Left ventricle myocardium inferior (tissue), 1 donor: ENCODE data around the gene SCN3B. TPM values are rescaled to one million over a fixed set of nuclear protein-coding genes. Genes with fewer than 3 reads are reported as not detected.

Source experiments
- DNase-seq: peaks from one replicate; pipeline ENCODE4 v3.0.0-alpha.2; 2020
- H3K27ac ChIP-seq: fragments of 200-600 bp; replicated peaks from 2 replicates; pipeline ENCODE4 v1.8.0; 2021
- H3K27me3 ChIP-seq: fragments of 200-600 bp; 2 replicates; pipeline ENCODE4 v1.8.0; 2021; ENCODE audit warnings: low read depth
- H3K36me3 ChIP-seq: fragments of 200-600 bp; 2 replicates; pipeline ENCODE4 v1.8.0; 2021
- H3K4me1 ChIP-seq: fragments of 200-600 bp; 2 replicates; pipeline ENCODE4 v1.8.0; 2021
- H3K4me3 ChIP-seq: fragments of 200-600 bp; 2 replicates; pipeline ENCODE4 v1.8.0; 2021; ENCODE audit warnings: mild to moderate bottlenecking, moderate library complexity
- H3K9me3 ChIP-seq: fragments of 200-600 bp; replicated peaks from 2 replicates; pipeline ENCODE4 v1.8.0; 2021
- intact Hi-C: fragments of 100-400 bp; cut with micrococcal nuclease; formaldehyde crosslinking; loops from one replicate; pipeline ENCODE4 v1.11.0; 2022
- total RNA-seq: library from RNA; stranded (reverse); fragmentation: NEBNext Ultra II Directional; extraction: Animal tissue kit (Norgen Biotek cat#: 25700); gene quantifications from one replicate; pipeline ENCODE4 v1.2.1, GENCODE V29; 2021
- TF ChIP-seq, protein P1 (sequence below): fragments of 200-600 bp; IDR thresholded peaks from 2 replicates; pipeline ENCODE4 v1.8.0; 2021; ENCODE audit warnings: antibody characterized with exemption, mild to moderate bottlenecking, borderline replicate concordance
- donor health status: DM: no; HTN: yes; CAD: no; lungs with severe emphysema.

Gene SCN3B
- total RNA-seq, 1 donor from 2014 or later: 1.9 TPM

DNA sequence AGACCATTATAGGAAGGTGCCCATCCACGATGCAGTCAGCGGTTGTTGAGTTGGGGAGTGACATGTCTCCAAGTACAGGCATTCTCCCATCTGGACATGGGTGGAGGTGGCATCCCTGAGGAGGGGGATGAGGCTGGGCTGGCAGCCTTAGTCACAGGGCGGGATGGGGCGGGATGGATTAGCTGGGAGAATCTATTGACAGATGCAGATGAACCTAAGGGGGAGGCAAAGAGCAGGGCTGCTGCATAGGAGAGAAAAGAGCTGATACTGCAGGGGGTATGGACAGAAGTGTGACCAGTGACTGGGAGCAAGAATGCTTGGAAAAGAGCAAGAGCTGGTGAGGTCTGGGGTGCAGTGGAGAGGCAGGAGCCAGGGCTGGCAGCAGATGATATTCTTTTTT lies 42.7 kb downstream of the SCN3B start:
- intact Hi-C loops: no loop called here
- Histone ChIP-seq H3K4me1 (peaks cover 24% of the 10 kb centered on the region), H3K27me3 (no peaks in the 10 kb centered on the region), H3K9me3 (no peaks in the 10 kb centered on the region), H3K27ac (no peak overlapping the region), H3K36me3 (peaks cover 26% of the 10 kb centered on the region), H3K4me3 (no peak overlapping the region)
- TF ChIP-seq, protein P1, sequence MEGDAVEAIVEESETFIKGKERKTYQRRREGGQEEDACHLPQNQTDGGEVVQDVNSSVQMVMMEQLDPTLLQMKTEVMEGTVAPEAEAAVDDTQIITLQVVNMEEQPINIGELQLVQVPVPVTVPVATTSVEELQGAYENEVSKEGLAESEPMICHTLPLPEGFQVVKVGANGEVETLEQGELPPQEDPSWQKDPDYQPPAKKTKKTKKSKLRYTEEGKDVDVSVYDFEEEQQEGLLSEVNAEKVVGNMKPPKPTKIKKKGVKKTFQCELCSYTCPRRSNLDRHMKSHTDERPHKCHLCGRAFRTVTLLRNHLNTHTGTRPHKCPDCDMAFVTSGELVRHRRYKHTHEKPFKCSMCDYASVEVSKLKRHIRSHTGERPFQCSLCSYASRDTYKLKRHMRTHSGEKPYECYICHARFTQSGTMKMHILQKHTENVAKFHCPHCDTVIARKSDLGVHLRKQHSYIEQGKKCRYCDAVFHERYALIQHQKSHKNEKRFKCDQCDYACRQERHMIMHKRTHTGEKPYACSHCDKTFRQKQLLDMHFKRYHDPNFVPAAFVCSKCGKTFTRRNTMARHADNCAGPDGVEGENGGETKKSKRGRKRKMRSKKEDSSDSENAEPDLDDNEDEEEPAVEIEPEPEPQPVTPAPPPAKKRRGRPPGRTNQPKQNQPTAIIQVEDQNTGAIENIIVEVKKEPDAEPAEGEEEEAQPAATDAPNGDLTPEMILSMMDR: no peak
- DNase-seq: no peak

DNA sequence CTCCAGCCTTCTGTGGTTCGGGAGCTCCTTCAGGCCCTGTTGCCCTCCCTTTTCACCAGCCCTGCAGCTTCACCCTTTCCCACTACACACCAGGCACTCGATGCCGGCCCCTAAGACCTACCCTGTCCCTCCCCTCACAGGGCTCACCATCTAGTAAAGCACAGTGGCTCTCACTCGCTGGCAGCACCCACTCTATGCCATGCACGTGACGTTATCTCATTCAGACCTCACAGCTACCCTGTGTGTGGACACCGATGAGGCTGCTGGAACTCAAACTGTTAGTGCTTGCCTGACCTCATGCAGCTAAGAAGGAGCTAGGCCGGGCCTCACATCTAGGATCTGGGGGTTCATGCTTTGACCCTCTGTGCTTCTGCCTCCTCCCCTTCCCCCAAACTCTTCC lies 45.5 kb downstream of the SCN3B start:
- no peak for DNase-seq
- intact Hi-C loops: no loop called here
- H3K4me3 ChIP-seq: no peak overlapping the region
- H3K9me3 ChIP-seq: no peaks in the 10 kb centered on the region
- H3K36me3 ChIP-seq: peaks cover 40% of the 10 kb centered on the region
- TF ChIP-seq, protein P1: no peak
- no peak overlapping the region for H3K27ac ChIP-seq
- H3K27me3 ChIP-seq: no peaks in the 10 kb centered on the region
- H3K4me1 ChIP-seq: peaks cover 20% of the 10 kb centered on the region

DNA sequence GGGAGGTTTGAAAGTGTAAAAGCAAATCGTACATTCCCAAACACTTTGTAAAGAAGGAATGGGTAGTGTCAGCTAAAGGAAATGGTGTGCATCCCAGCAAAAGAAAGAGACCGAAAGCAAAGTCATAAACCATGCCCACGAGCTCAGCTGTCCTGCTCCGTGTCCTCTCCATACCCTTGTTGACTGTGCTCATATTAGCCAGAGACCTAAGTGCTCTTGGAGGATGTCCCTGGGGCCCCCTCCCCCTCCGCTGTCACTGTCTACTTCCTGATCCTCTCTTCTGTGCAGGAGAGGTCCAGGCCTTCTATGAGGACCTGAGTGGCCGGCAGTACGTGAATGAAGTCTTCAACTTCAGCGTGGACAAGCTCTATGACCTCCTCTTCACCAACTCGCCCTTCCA lies 46.1 kb downstream of the SCN3B start:
- intact Hi-C loops: no loop called here
- Histone ChIP-seq H3K4me1 (peaks cover 26% of the 10 kb centered on the region), H3K36me3 (peaks cover 34% of the 10 kb centered on the region), H3K9me3 (no peaks in the 10 kb centered on the region), H3K4me3 (no peak overlapping the region), H3K27me3 (no peaks in the 10 kb centered on the region), H3K27ac (no peak overlapping the region)
- TF ChIP-seq, protein P1: no peak
- no peak for DNase-seq

DNA sequence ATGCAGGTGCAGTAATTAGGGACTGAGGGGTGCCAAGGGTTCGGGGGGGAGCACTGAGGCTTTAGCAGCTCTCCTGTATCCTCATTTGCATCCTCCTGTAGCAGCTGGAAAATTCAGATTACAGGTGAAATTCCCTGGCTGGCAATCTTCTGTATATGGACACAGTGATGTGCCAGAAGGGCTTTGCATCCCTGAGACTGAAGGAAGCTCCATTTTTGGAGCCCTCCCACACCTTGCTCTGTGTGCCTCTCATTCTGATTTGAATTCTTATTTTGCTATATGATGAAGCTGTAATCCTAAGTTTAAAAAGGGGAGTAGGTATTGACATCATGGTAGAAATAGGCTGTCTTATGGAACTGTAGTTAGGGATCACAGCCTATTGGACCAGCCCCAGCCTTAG lies 46.6 kb downstream of the SCN3B start:
- intact Hi-C loops: no loop called here
- H3K27me3 ChIP-seq: no peaks in the 10 kb centered on the region
- H3K27ac ChIP-seq: no peak overlapping the region
- no peak for DNase-seq
- no peak overlapping the region for H3K4me3 ChIP-seq
- H3K4me1 ChIP-seq: peaks cover 32% of the 10 kb centered on the region
- H3K36me3 ChIP-seq: peaks cover 31% of the 10 kb centered on the region
- TF ChIP-seq, protein P1: no peak
- H3K9me3 ChIP-seq: no peaks in the 10 kb centered on the region

DNA sequence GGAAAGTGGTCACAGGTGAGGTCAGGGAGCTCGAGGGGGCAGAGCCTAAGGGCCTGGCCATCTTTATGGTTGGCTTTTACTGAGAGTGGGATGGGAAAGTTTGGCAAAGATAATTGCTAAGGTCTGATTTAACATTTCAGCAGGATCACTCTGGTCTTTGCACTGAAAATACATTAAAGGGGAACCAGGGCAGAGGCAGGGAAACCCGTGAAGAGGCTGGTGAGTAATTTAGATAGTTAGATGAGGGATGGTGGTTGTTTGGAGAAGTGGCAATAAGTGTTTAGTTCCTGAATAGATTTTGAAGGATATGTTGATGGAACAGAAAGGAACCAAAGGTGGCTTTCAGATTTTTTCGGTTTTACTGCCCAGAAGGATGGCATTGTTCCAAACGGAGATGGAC lies 50.8 kb downstream of the SCN3B start:
- no peaks in the 10 kb centered on the region for H3K27me3 ChIP-seq
- intact Hi-C loops: no loop called here
- TF ChIP-seq, protein P1: no peak
- no peak overlapping the region for H3K4me3 ChIP-seq
- peaks cover 28% of the 10 kb centered on the region for H3K4me1 ChIP-seq
- H3K36me3 ChIP-seq: peaks cover 37% of the 10 kb centered on the region
- no peaks in the 10 kb centered on the region for H3K9me3 ChIP-seq
- no peak for DNase-seq
- peak overlapping the region; percentile 33 for H3K27ac ChIP-seq

DNA sequence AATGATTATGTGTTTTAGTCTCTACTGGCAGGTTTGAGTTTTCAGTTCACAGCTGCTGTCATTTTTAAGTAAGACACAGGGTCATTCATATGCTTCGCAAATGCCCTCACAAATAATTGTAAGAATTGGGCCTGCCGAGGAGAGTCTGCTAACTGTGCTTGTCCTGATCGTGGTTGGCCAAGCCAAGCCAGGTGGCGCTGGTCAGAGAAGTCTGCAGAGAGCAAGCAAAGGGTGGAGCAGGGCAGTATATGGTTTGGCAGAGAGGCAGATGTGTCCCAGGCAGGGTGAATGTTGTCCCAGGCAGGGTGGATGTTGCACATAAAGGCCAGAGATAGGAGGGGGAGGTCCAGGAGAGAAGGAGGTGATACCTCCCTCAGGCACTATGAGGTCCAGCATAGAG lies 52.7 kb downstream of the SCN3B start:
- DNase-seq: no peak
- Histone ChIP-seq H3K4me1 (peaks cover 22% of the 10 kb centered on the region), H3K4me3 (no peak overlapping the region), H3K27ac (no peak overlapping the region), H3K27me3 (no peaks in the 10 kb centered on the region), H3K9me3 (no peaks in the 10 kb centered on the region), H3K36me3 (peaks cover 35% of the 10 kb centered on the region)
- intact Hi-C loops: no loop called here
- TF ChIP-seq, protein P1: no peak
